ENCODE data around the gene CCL26. TPM values are rescaled to one million over a fixed set of nuclear protein-coding genes. Genes with fewer than 3 reads are reported as not detected.
A peak's percentile ranks its signal among the peaks of the same experiment; 100 is the strongest.
"Not testable (repeated sequence)": the region's sequence is repeated elsewhere in the genome, so short reads cannot be mapped to it uniquely, and the experiment has no call there.

The CCL26 gene
- total RNA-seq, 3 donors from 2014 or later, result not detected

DNA sequence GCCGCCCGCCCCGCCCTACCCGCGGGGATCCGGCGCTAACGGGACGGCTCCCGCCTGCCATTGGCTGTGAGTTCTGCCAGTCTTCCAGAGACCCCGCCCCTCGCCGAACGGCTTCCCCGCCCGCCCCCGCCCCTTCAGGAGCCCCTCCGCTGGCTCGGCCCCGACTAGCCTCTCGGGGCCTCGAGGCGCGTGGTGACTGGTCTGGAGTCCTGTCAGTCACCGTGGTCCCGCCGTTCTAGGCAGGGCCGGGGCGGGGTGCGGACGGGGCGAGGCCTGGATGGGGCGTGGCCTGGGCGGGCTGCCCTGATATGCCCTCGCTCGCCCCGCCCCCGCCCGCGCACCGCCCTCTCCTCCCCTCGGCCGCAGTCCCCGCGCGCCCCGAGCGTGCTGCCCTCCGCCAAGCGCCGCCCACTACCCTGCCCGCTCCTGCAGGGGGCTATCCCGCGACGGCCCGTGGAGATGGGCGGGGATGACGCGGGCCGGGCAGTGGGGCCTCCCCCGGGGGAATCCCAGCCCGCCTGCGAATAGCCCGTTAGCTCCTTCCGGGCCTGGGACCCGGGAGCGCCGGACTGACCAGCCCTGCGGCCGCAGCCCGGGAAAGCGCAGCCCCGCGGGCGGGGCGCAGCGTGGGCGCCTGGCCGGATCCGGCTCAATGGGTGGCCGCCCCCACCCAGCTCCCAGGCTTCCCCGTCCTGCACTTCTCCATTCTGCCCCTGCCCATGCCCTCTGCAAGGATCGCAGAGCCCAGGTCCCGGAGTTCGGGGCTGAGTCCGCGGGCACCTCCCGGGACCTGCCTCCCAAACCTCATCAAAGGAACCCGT, 32.8 kb downstream of the CCL26 start:
- Mint-ChIP-seq H3K4me1 (ENCODE audit: low read depth) (peaks cover 24% of the 10 kb centered on the region), H3K36me3 (ENCODE audit: insufficient read depth) (no peaks in the 10 kb centered on the region), H3K27me3 (ENCODE audit: low read depth) (peaks cover 3% of the 10 kb centered on the region), H3K4me3 (peak overlapping the region; percentile 95), H3K9me3 (no peaks in the 10 kb centered on the region)
- DNase-seq (peak; percentile 99), ATAC-seq (peak; percentile 98)

DNA sequence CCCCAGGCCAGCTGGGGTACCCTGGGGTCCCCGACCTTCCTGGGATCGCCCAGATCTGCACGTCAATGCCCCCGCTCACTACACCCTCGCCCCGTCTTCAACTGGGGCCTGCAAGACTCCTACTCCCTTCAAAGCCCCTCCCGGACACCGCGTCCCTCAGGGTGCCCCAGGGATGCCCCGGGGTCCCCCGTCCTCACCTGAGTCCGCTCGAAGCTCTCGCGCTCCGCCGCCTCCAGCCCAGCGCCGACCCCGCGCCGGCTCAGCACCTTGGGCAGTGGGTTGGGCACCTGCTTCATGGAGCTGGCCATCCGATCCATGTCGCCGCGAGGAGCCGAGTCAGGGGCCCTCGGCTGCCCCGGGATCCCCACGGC, 33.4 kb downstream of the CCL26 start, which contains the start of gene HIP1:
Gene HIP1, minus strand, starts transcription at position 338 of the 371 bp plus-strand sequence. Its CDS starts 21 bp downstream, at position 317.
- DNase-seq (no peak), ATAC-seq (peak in 1 of 2 donors; percentile 2)
- Mint-ChIP-seq H3K36me3 (ENCODE audit: insufficient read depth) (no peaks in the 10 kb centered on the region), H3K4me1 (ENCODE audit: low read depth) (peaks cover 24% of the 10 kb centered on the region), H3K9me3 (no peaks in the 10 kb centered on the region), H3K27me3 (ENCODE audit: low read depth) (peaks cover 3% of the 10 kb centered on the region), H3K4me3 (peak within 1 kb of the TSS; percentile 95)

- Mint-ChIP-seq H3K9me3 (no peaks in the 10 kb centered on the region), H3K27me3 (ENCODE audit: low read depth) (peaks cover 3% of the 10 kb centered on the region), H3K4me3 (peak overlapping the region; percentile 91), H3K4me1 (ENCODE audit: low read depth) (peaks cover 24% of the 10 kb centered on the region), H3K36me3 (ENCODE audit: insufficient read depth) (no peaks in the 10 kb centered on the region)
- ATAC-seq, result peak in 1 of 2 donors; percentile 0
- DNase-seq, result no peak
Observed at GRCh38 chr7:75737856-75738603, 34.0 kb downstream of the CCL26 start.

GRCh38 chr7:75735581-75736350, 36.2 kb downstream of the CCL26 start:
- Mint-ChIP-seq H3K36me3 (ENCODE audit: insufficient read depth) (no peaks in the 10 kb centered on the region), H3K27me3 (ENCODE audit: low read depth) (peaks cover 3% of the 10 kb centered on the region), H3K4me1 (ENCODE audit: low read depth) (peaks cover 20% of the 10 kb centered on the region), H3K4me3 (no peak overlapping the region), H3K9me3 (no peaks in the 10 kb centered on the region)
- no peak for DNase-seq
- ATAC-seq, result no peak

- H3K4me1 Mint-ChIP-seq (ENCODE audit: low read depth), result peaks cover 18% of the 10 kb centered on the region
- no peak overlapping the region for H3K4me3 Mint-ChIP-seq
- no peak for ATAC-seq
- peaks cover 3% of the 10 kb centered on the region for H3K27me3 Mint-ChIP-seq (ENCODE audit: low read depth)
- DNase-seq, result no peak
- no peaks in the 10 kb centered on the region for H3K36me3 Mint-ChIP-seq (ENCODE audit: insufficient read depth)
- no peaks in the 10 kb centered on the region for H3K9me3 Mint-ChIP-seq
Observed at GRCh38 chr7:75734586-75735458, 37.2 kb downstream of the CCL26 start.

DNA sequence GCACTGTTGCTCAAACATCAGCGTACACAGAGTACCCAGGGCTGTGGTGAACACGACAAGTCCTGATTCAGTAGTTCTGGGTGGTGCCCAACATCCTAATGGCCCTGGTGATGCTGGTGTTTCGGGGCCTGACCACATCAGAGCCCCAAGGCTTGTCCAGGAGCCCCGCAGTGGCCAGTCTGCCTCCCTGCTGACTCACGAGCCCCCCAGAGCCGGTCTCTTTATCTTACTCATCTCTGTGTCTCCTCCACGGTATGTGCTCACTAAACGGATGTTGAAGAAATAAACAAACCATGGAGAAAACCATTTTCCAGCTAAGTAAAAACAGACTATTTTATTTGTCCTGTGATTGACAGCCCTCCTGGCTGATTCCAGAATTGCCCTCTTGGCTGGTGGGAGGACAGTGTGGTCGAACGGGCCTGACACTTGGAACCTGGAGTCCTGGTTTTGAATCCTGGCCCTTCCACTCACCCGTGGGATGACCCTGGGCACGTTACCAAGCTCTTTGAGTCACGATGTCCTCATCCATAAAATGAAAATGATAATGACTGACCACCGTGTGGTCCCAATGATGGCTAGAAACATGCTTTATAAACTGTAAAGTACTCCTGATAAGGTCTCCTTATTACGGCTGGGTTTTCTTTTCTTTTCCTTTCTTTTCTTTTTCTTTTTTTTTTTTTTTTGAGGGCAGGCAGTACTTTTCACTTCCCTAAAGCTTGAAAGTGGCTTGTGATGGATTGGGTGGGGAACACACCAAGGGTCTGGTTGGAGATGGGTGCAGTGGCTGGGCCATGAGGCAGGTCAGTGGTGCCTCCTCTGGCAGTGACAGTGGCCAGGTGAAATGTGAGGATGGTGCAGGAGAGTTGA, 39.0 kb downstream of the CCL26 start:
- Mint-ChIP-seq H3K9me3 (no peaks in the 10 kb centered on the region), H3K27me3 (ENCODE audit: low read depth) (peaks cover 3% of the 10 kb centered on the region), H3K4me1 (ENCODE audit: low read depth) (peaks cover 24% of the 10 kb centered on the region), H3K4me3 (no peak overlapping the region), H3K36me3 (ENCODE audit: insufficient read depth) (no peaks in the 10 kb centered on the region)
- DNase-seq, result no peak
- no peak for ATAC-seq

DNA sequence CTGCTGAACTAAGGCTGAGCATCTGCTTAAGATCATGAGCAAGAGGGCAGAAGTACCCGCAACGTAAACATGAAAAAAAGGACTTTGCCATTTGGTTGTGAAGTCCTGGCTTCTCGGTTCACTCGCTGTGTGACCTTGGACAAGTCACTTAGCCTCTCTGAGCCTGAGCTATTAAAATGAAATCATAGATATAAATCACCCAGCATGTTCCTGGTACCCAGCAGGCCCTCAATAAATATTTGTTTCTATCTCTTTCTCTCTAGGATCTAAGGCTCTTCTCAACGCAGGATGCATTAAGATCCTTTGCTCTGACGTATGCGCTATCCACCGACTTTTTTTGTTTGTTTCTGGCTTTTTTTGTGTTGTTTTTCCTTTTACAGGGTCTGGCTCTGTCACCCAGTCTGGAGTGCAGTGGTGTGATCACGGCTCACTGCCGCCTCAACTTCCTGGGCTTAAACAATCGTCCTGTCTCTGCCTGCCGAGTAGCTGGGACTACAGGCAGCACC, 39.9 kb downstream of the CCL26 start:
- no peaks in the 10 kb centered on the region for H3K36me3 Mint-ChIP-seq (ENCODE audit: insufficient read depth)
- peaks cover 23% of the 10 kb centered on the region for H3K4me1 Mint-ChIP-seq (ENCODE audit: low read depth)
- no peak overlapping the region for H3K4me3 Mint-ChIP-seq
- H3K27me3 Mint-ChIP-seq (ENCODE audit: low read depth), result peaks cover 3% of the 10 kb centered on the region
- no peak for ATAC-seq
- no peaks in the 10 kb centered on the region for H3K9me3 Mint-ChIP-seq
- no peak for DNase-seq

DNA sequence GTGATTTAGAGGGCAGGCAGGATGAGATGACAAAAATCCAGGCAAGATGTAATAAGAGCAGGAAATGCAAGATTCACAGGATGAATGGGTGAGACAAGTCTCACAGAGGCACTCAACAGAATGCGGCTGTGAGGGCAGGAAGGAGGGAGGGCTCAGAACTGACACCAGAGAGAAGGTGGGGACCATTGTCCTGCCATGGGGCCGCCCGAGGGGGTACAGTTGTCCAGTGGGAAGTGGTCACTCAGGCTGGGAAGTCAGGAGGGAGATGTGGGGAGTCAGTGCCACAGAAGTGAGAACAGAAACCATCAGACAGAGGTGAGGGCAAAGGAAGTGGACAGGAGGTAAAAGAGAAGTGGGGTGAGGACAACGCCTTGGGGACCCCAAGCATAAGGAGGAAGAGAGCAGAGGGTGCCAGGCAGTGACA, 42.1 kb downstream of the CCL26 start:
- H3K36me3 Mint-ChIP-seq (ENCODE audit: insufficient read depth), result no peaks in the 10 kb centered on the region
- ATAC-seq (no peak), DNase-seq (no peak)
- peaks cover 23% of the 10 kb centered on the region for H3K4me1 Mint-ChIP-seq (ENCODE audit: low read depth)
- no peaks in the 10 kb centered on the region for H3K9me3 Mint-ChIP-seq
- H3K27me3 Mint-ChIP-seq (ENCODE audit: low read depth), result no peaks in the 10 kb centered on the region
- no peak overlapping the region for H3K4me3 Mint-ChIP-seq

DNA sequence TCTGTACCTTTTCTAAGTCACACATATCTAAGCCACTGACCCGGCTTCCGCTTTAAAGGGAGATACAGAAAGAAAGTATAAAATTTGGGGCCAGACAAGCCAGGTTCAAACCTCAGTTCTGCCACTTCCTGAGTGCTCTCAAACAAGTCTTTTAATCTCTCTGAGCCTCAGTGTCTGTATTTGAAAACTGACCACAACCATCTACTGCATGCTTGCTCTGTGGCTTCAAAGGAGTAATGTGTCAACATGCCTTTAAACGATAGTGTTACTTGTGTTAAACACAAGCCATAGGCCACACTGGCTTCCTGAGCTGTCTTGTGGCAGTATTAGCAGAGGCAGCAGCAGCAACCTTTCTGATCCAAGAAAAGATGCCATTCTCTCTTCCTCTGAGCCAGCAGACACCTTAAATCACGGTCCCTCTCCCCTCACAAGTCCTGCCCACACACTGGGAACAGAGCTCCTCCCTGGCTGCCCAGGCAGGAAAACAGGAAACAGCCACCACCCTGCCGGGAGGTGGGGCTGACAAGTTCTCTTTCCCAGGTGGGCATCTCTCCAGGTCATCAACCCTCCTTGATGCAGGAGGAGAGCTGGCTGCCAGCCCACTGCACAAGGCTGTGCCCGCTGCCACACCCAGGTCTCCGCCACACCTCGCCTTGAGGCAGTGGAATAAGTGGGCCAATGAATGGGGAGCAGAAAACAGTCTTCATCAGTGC, 44.0 kb downstream of the CCL26 start:
- Mint-ChIP-seq H3K27me3 (ENCODE audit: low read depth) (no peaks in the 10 kb centered on the region), H3K36me3 (ENCODE audit: insufficient read depth) (no peaks in the 10 kb centered on the region), H3K4me3 (peak overlapping the region; percentile 24), H3K9me3 (no peaks in the 10 kb centered on the region), H3K4me1 (ENCODE audit: low read depth) (peaks cover 23% of the 10 kb centered on the region)
- no peak for DNase-seq
- peak; percentile 27 to 63 for ATAC-seq

- H3K36me3 Mint-ChIP-seq (ENCODE audit: insufficient read depth); DNase-seq; ATAC-seq; H3K9me3 Mint-ChIP-seq; H3K27me3 Mint-ChIP-seq (ENCODE audit: low read depth); H3K4me3 Mint-ChIP-seq: not testable (repeated sequence)
- peaks cover 23% of the 10 kb centered on the region for H3K4me1 Mint-ChIP-seq (ENCODE audit: low read depth)
Observed at GRCh38 chr7:75727351-75727750, 44.7 kb downstream of the CCL26 start.

DNA sequence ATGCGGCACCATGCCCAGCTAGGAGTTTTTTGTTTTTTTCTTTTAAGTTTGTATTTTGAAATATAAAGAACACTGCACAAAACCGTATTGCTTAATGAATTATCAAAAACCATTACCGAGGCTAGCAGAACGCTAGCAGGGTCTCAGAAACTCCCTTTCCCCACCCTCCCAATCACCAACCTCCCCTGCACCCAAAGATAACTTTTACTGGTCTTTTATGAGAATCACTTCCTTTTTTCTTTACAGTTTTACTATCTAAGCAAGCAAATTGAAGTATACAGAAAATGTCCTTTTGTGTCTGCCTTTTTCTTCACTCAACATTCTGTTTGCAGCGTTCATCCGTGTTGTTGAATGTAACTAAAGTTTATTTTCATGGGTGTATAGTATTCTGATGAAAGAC, 46.7 kb downstream of the CCL26 start:
- Mint-ChIP-seq H3K4me1 (ENCODE audit: low read depth) (peaks cover 23% of the 10 kb centered on the region), H3K9me3 (no peaks in the 10 kb centered on the region), H3K4me3 (no peak overlapping the region), H3K27me3 (ENCODE audit: low read depth) (no peaks in the 10 kb centered on the region), H3K36me3 (ENCODE audit: insufficient read depth) (no peaks in the 10 kb centered on the region)
- no peak for DNase-seq
- no peak for ATAC-seq

- no peak overlapping the region for H3K4me3 Mint-ChIP-seq
- H3K9me3 Mint-ChIP-seq, result no peaks in the 10 kb centered on the region
- no peak for ATAC-seq
- no peak for DNase-seq
- no peaks in the 10 kb centered on the region for H3K27me3 Mint-ChIP-seq (ENCODE audit: low read depth)
- H3K36me3 Mint-ChIP-seq (ENCODE audit: insufficient read depth), result no peaks in the 10 kb centered on the region
- H3K4me1 Mint-ChIP-seq (ENCODE audit: low read depth), result peaks cover 10% of the 10 kb centered on the region
Observed at GRCh38 chr7:75723444-75723843, 48.6 kb downstream of the CCL26 start.

Measured in activated T-cell treated with anti-CD3 and anti-CD28 coated beads, Interleukin-2, amount 50 U/mL, for 4 hours (primary cell).